H9 (cell line): ENCODE results near the gene RGS3. TPM values are rescaled to one million over a fixed set of nuclear protein-coding genes. Genes with fewer than 3 reads are reported as not detected.

Source experiments
- DNase-seq: peaks from one replicate; pipeline ENCODE4 v3.0.0-alpha.2; 2017
- H2AFZ ChIP-seq: one replicate; pipeline ENCODE4 v1.6.1; 2013; ENCODE audit warnings: mild to moderate bottlenecking, low read length, control low read depth, moderate library complexity
- H2AK5ac ChIP-seq: 2 replicates; pipeline ENCODE4 v1.6.1; 2013; ENCODE audit warnings: low read length, control low read depth, mixed read lengths; ENCODE audit not compliant: insufficient read length
- H2BK120ac ChIP-seq: one replicate; pipeline ENCODE4 v1.6.1; 2013; ENCODE audit warnings: low read depth, mild to moderate bottlenecking, low read length, control low read depth, inconsistent platforms; ENCODE audit not compliant: poor library complexity, severe bottlenecking
- H2BK12ac ChIP-seq: 2 replicates; pipeline ENCODE4 v1.6.1; 2013; ENCODE audit warnings: low read length, control low read depth, mixed read lengths, low read depth; ENCODE audit not compliant: insufficient read length
- H2BK15ac ChIP-seq: 2 replicates; pipeline ENCODE4 v1.6.1; 2013; ENCODE audit warnings: low read depth, low read length, control low read depth
- H2BK20ac ChIP-seq: one replicate; pipeline ENCODE4 v1.6.1; 2013; ENCODE audit warnings: low read depth, mild to moderate bottlenecking, low read length, control low read depth, inconsistent platforms; ENCODE audit not compliant: poor library complexity, severe bottlenecking
- H2BK5ac ChIP-seq: 2 replicates; pipeline ENCODE4 v1.6.1; 2013; ENCODE audit warnings: low read length, control low read depth, mixed read lengths; ENCODE audit not compliant: insufficient read length
- H3K14ac ChIP-seq: 2 replicates; pipeline ENCODE4 v1.6.1; 2013; ENCODE audit warnings: low read length, control low read depth; ENCODE audit not compliant: insufficient read depth
- H3K18ac ChIP-seq: 2 replicates; pipeline ENCODE4 v1.6.1; 2013; ENCODE audit warnings: low read depth, mild to moderate bottlenecking, mixed read lengths, low read length, control low read depth; ENCODE audit not compliant: insufficient read length
- H3K23ac ChIP-seq: 2 replicates; pipeline ENCODE4 v1.6.1; 2013; ENCODE audit warnings: low read length, control low read depth, mixed read lengths, low read depth; ENCODE audit not compliant: insufficient read length
- H3K23me2 ChIP-seq: 2 replicates; pipeline ENCODE4 v1.6.1; 2013; ENCODE audit warnings: low read depth, mild to moderate bottlenecking, mixed read lengths, low read length, control low read depth; ENCODE audit not compliant: insufficient read length, poor library complexity, severe bottlenecking
- H3K27ac ChIP-seq: 2 replicates; pipeline ENCODE4 v1.5.1; 2013; ENCODE audit warnings: low read length, control low read depth, mixed read lengths, low read depth; ENCODE audit not compliant: insufficient read length
- H3K27me3 ChIP-seq: 2 replicates; pipeline ENCODE4 v1.6.1; 2013; ENCODE audit warnings: low read length, control low read depth, inconsistent platforms; ENCODE audit not compliant: insufficient read depth
- H3K4ac ChIP-seq: 2 replicates; pipeline ENCODE4 v1.6.1; 2013; ENCODE audit warnings: low read depth, mild to moderate bottlenecking, control low read depth, inconsistent platforms, low read length, moderate library complexity
- H3K4me1 ChIP-seq: 2 replicates; pipeline ENCODE4 v1.6.1; 2013; ENCODE audit warnings: low read length, control low read depth, inconsistent platforms; ENCODE audit not compliant: insufficient read depth
- H3K4me2 ChIP-seq: 2 replicates; pipeline ENCODE4 v1.6.1; 2013; ENCODE audit warnings: low read length, control low read depth, mixed read lengths; ENCODE audit not compliant: insufficient read length, insufficient read depth
- H3K56ac ChIP-seq: 2 replicates; pipeline ENCODE4 v1.6.1; 2013; ENCODE audit warnings: low read depth, mild to moderate bottlenecking, mixed read lengths, low read length, control low read depth; ENCODE audit not compliant: insufficient read length
- H3K79me1 ChIP-seq: 2 replicates; pipeline ENCODE4 v1.6.1; 2013; ENCODE audit warnings: low read depth, mild to moderate bottlenecking, moderate library complexity, low read length, control low read depth, inconsistent platforms; ENCODE audit not compliant: insufficient read depth, poor library complexity, severe bottlenecking
- H3K79me2 ChIP-seq: 2 replicates; pipeline ENCODE4 v1.6.1; 2013; ENCODE audit warnings: low read length, control low read depth, inconsistent platforms; ENCODE audit not compliant: insufficient read depth
- H3K9ac ChIP-seq: 2 replicates; pipeline ENCODE4 v1.6.1; 2013; ENCODE audit warnings: low read length, control low read depth, mixed read lengths; ENCODE audit not compliant: insufficient read length; ENCODE audit errors: extremely low read depth
- H3K9me3 ChIP-seq: one replicate; pipeline ENCODE4 v1.6.1; 2013; ENCODE audit warnings: low read depth, low read length, inconsistent platforms; ENCODE audit not compliant: control insufficient read depth
- H3T11ph ChIP-seq: one replicate; pipeline ENCODE4 v1.6.1; 2013; ENCODE audit warnings: mild to moderate bottlenecking, low read length, control low read depth, inconsistent platforms
- H4K20me1 ChIP-seq: one replicate; pipeline ENCODE4 v1.6.1; 2013; ENCODE audit not compliant: control insufficient read depth, insufficient read length, insufficient read depth
- H4K5ac ChIP-seq: 2 replicates; pipeline ENCODE4 v1.6.1; 2013; ENCODE audit warnings: low read depth, mild to moderate bottlenecking, mixed read lengths, low read length, control low read depth; ENCODE audit not compliant: insufficient read length
- H4K8ac ChIP-seq: replicated peaks from 2 replicates; pipeline ENCODE4 v1.6.1; 2013; ENCODE audit warnings: low read length, control low read depth, mixed read lengths, low read depth; ENCODE audit not compliant: insufficient read length
- H4K91ac ChIP-seq: 2 replicates; pipeline ENCODE4 v1.6.1; 2013; ENCODE audit warnings: low read depth, mild to moderate bottlenecking, moderate library complexity, mixed read lengths, low read length, control low read depth; ENCODE audit not compliant: insufficient read length
- H3K27ac Mint-ChIP-seq, 3 experiments: 2 replicates in 2 of 3; 3 replicates in 1 of 3; pipeline ENCODE4 v1.8.0; 2020 to 2021; ENCODE audit warnings: mixed read lengths in 3 of 3, mild to moderate bottlenecking in 1 of 3, moderate library complexity in 1 of 3
- H3K27me3 Mint-ChIP-seq: 2 replicates; pipeline ENCODE4 v1.8.0; 2021; ENCODE audit warnings: low read depth, mild to moderate bottlenecking, moderate library complexity, mixed read lengths
- H3K36me3 Mint-ChIP-seq, 3 experiments: 2 replicates in 2 of 3; 3 replicates in 1 of 3; pipeline ENCODE4 v1.8.0; 2020 to 2021; ENCODE audit warnings: low read depth in 3 of 3, mixed read lengths in 3 of 3; ENCODE audit not compliant: insufficient read depth in 1 of 3
- H3K4me1 Mint-ChIP-seq, 2 experiments: 2 replicates each; pipeline ENCODE4 v1.8.0; 2020; ENCODE audit warnings: mixed read lengths in 2 of 2
- H3K4me3 Mint-ChIP-seq, 2 experiments: 2 replicates in 1 of 2; 3 replicates in 1 of 2; pipeline ENCODE4 v1.8.0; 2020 to 2021; ENCODE audit warnings: mild to moderate bottlenecking in 2 of 2, mixed read lengths in 2 of 2, moderate library complexity in 1 of 2
- H3K9me3 Mint-ChIP-seq, 2 experiments: 2 replicates in 1 of 2; 3 replicates in 1 of 2; pipeline ENCODE4 v1.8.0; 2020; ENCODE audit warnings: mild to moderate bottlenecking in 2 of 2, mixed read lengths in 2 of 2, moderate library complexity in 1 of 2
- CTCF ChIP-seq: fragments of 200-600 bp; sonication (generic); conservative IDR thresholded peaks from 3 replicates; pipeline ENCODE4 v1.8.0; 2021; ENCODE audit warnings: antibody characterized with exemption, mild to moderate bottlenecking
- WGBS: extraction: QIAGEN DNeasy Blood & Tissue Kit; methylation state at CpG from one replicate; pipeline ENCODE4 v1.1.7; 2013; ENCODE audit warnings: missing lambda C conversion rate, low lambda C conversion rate, mixed read lengths; ENCODE audit not compliant: insufficient read length; ENCODE audit errors: extremely low coverage; 5-methylcytosine and 5-hydroxymethylcytosine counted together
- total RNA-seq: library from RNA; stranded (reverse); gene quantifications from 2 replicates; pipeline ENCODE4 v1.2.1, GENCODE V29; 2021

Gene RGS3
- total RNA-seq, 1 experiment from 2014 or later = 13.9 TPM

GRCh38 chr9:113511047-113511521 is 47.6 kb downstream of the RGS3 start:
- Histone ChIP-seq H3K4me2 (no peak overlapping the region), H3K23ac (no peak overlapping the region), H3K9me3 (no peaks in the 10 kb centered on the region), H3K27me3 (no peaks in the 10 kb centered on the region), H4K5ac (no peak overlapping the region), H2BK20ac (no peak overlapping the region), H3K4ac (no peak overlapping the region), H4K20me1 (no peaks in the 10 kb centered on the region), H4K8ac (no peak overlapping the region), H3K27ac (no peak overlapping the region), H3K79me2 (no peaks in the 10 kb centered on the region), H3T11ph (no peak overlapping the region), H3K14ac (no peak overlapping the region), H3K9ac (no peak overlapping the region), H4K91ac (no peak overlapping the region), H3K18ac (no peak overlapping the region), H3K23me2 (no peaks in the 10 kb centered on the region), H3K79me1 (no peaks in the 10 kb centered on the region), H3K56ac (no peak overlapping the region), H2BK12ac (no peak overlapping the region), H3K4me1 (no peaks in the 10 kb centered on the region), H2AK5ac (no peak overlapping the region), H2BK15ac (no peak overlapping the region), H2BK120ac (no peak overlapping the region), H2BK5ac (no peak overlapping the region), H2AFZ (no peak overlapping the region)
- no peak overlapping the region for H3K27ac Mint-ChIP-seq
- WGBS = no CpG with 5 or more reads among the region's 6 CpGs
- no peak for TF ChIP-seq CTCF
- no peaks in the 10 kb centered on the region for H3K27me3 Mint-ChIP-seq
- H3K9me3 Mint-ChIP-seq = no peaks in the 10 kb centered on the region
- H3K4me3 Mint-ChIP-seq = no peak overlapping the region
- no peak for DNase-seq
- peaks cover 9 to 17% of the 10 kb centered on the region in 2 experiments for H3K4me1 Mint-ChIP-seq
- H3K36me3 Mint-ChIP-seq = peaks cover 0 to 18% (median 18%) of the 10 kb centered on the region in 3 experiments; a peak in 5 of 7 replicates
